SK-N-SH treated with all-trans-retinoic acid at 6 μM for 48 hours (cell line): ENCODE data around the gene TNFSF13B.

Source experiments
- ATAC-seq: fragments of 200-7000 bp; cut with Tn5 transposase; 3 replicates; pipeline ENCODE4 v1.9.1; 2020; ENCODE audit warnings: mild to moderate bottlenecking, moderate library complexity
- ARNTL ChIP-seq: fragments of 450-650 bp; formaldehyde crosslinking; IDR thresholded peaks from 2 replicates; pipeline ENCODE4 v1.5.0; 2020; ENCODE audit warnings: low read depth, mild to moderate bottlenecking, moderate library complexity, borderline replicate concordance
- BACH2 ChIP-seq: fragments of 250-450 bp; sonication (Bioruptor Pico); IDR thresholded peaks from 2 replicates; pipeline ENCODE4 v1.9.0; 2021; ENCODE audit warnings: mild to moderate bottlenecking, borderline replicate concordance
- CREB5 ChIP-seq: fragments of 250-450 bp; sonication (Bioruptor Pico); IDR thresholded peaks from 2 replicates; pipeline ENCODE4 v1.5.1; 2020; ENCODE audit warnings: low read depth, mild to moderate bottlenecking, moderate library complexity
- CSDC2 ChIP-seq: fragments of 250-450 bp; sonication (Bioruptor Pico); IDR thresholded peaks from 2 replicates; pipeline ENCODE4 v1.5.0; 2020; ENCODE audit warnings: mild to moderate bottlenecking, moderate library complexity
- CSRNP3 ChIP-seq: fragments of 250-450 bp; sonication (Bioruptor Pico); IDR thresholded peaks from 2 replicates; pipeline ENCODE4 v1.5.1; 2021; ENCODE audit warnings: mild to moderate bottlenecking, moderate library complexity
- ESRRG ChIP-seq: fragments of 250-450 bp; sonication (Bioruptor Pico); IDR thresholded peaks from 2 replicates; pipeline ENCODE4 v1.6.1; 2021; ENCODE audit warnings: mild to moderate bottlenecking
- GLIS3 ChIP-seq: fragments of 250-450 bp; sonication (Bioruptor Pico); IDR thresholded peaks from 2 replicates; pipeline ENCODE4 v1.5.0; 2020; ENCODE audit warnings: mild to moderate bottlenecking, moderate library complexity
- ISL1 ChIP-seq: fragments of 250-450 bp; sonication (Bioruptor Pico); IDR thresholded peaks from 2 replicates; pipeline ENCODE4 v2.1.2; 2022; ENCODE audit warnings: mild to moderate bottlenecking, moderate library complexity
- OSR1 ChIP-seq: fragments of 250-450 bp; sonication (Bioruptor Pico); IDR thresholded peaks from 2 replicates; pipeline ENCODE4 v1.8.0; 2022; ENCODE audit warnings: moderate library complexity, mild to moderate bottlenecking, inconsistent platforms
- PATZ1 ChIP-seq: fragments of 250-450 bp; sonication (Bioruptor Pico); IDR thresholded peaks from 2 replicates; pipeline ENCODE4 v1.8.0; 2020; ENCODE audit warnings: mild to moderate bottlenecking, moderate library complexity, borderline replicate concordance
- POU6F1 ChIP-seq: fragments of 250-450 bp; sonication (Bioruptor Pico); IDR thresholded peaks from 2 replicates; pipeline ENCODE4 v1.8.0; 2021; ENCODE audit warnings: low read depth, mild to moderate bottlenecking, moderate library complexity, borderline replicate concordance
- PPARA ChIP-seq: fragments of 250-450 bp; sonication (Bioruptor Pico); IDR thresholded peaks from 2 replicates; pipeline ENCODE4 v1.5.0; 2020; ENCODE audit warnings: mild to moderate bottlenecking, borderline replicate concordance
- RARB ChIP-seq: fragments of 250-450 bp; sonication (Bioruptor Pico); IDR thresholded peaks from 2 replicates; pipeline ENCODE4 v1.8.0; 2021; ENCODE audit warnings: mild to moderate bottlenecking, moderate library complexity
- SNAI2 ChIP-seq: fragments of 250-450 bp; sonication (Bioruptor Pico); IDR thresholded peaks from 2 replicates; pipeline ENCODE4 v1.5.0; 2020; ENCODE audit warnings: mild to moderate bottlenecking, moderate library complexity
- TCF4 ChIP-seq: fragments of 250-450 bp; sonication (Bioruptor Pico); IDR thresholded peaks from 2 replicates; pipeline ENCODE4 v1.8.0; 2021; ENCODE audit warnings: mild to moderate bottlenecking, moderate library complexity, borderline replicate concordance
- TOX ChIP-seq: fragments of 250-450 bp; sonication (Bioruptor Pico); IDR thresholded peaks from 2 replicates; pipeline ENCODE4 v1.8.0; 2021; ENCODE audit warnings: mild to moderate bottlenecking, moderate library complexity, borderline replicate concordance
- TSHZ2 ChIP-seq: fragments of 250-450 bp; sonication (Bioruptor Pico); IDR thresholded peaks from 2 replicates; pipeline ENCODE4 v1.5.0; 2020; ENCODE audit warnings: mild to moderate bottlenecking, moderate library complexity
- ZFP3 ChIP-seq: fragments of 250-450 bp; sonication (Bioruptor Pico); IDR thresholded peaks from 2 replicates; pipeline ENCODE4 v1.5.0; 2020; ENCODE audit warnings: mild to moderate bottlenecking, moderate library complexity
- ZFP30 ChIP-seq: fragments of 450-650 bp; formaldehyde crosslinking; IDR thresholded peaks from 2 replicates; pipeline ENCODE4 v1.5.0; 2022; ENCODE audit warnings: mild to moderate bottlenecking, moderate library complexity
- ZNF565 ChIP-seq: fragments of 450-650 bp; formaldehyde crosslinking; conservative IDR thresholded peaks from 2 replicates; pipeline ENCODE4 v1.5.0; 2020; ENCODE audit warnings: low read depth, mild to moderate bottlenecking, moderate library complexity
- ZNF70 ChIP-seq: fragments of 450-650 bp; formaldehyde crosslinking; IDR thresholded peaks from 2 replicates; pipeline ENCODE4 v1.5.0; 2020; ENCODE audit warnings: mild to moderate bottlenecking, moderate library complexity
- ZNF8 ChIP-seq: fragments of 450-650 bp; formaldehyde crosslinking; IDR thresholded peaks from 2 replicates; pipeline ENCODE4 v1.5.0; 2020; ENCODE audit warnings: mild to moderate bottlenecking, moderate library complexity

TNFSF13B gene

GRCh38 chr13:108225440-108225839 lies 44.1 kb upstream of the TNFSF13B start:
- ATAC-seq = no peak
- TF ChIP-seq ZFP30 (CRISPR knock-in tag) = no peak
- no peak for TF ChIP-seq TCF4 (CRISPR knock-in tag)
- no peak for TF ChIP-seq ARNTL (CRISPR knock-in tag)
- no peak for TF ChIP-seq TSHZ2 (CRISPR knock-in tag)
- no peak for TF ChIP-seq CSRNP3 (CRISPR knock-in tag)
- TF ChIP-seq CSDC2 (CRISPR knock-in tag) = no peak
- TF ChIP-seq ESRRG (CRISPR knock-in tag) = no peak
- TF ChIP-seq SNAI2 (CRISPR knock-in tag) = no peak
- TF ChIP-seq ISL1 (CRISPR knock-in tag) = no peak
- no peak for TF ChIP-seq ZNF70
- no peak for TF ChIP-seq CREB5
- TF ChIP-seq PATZ1 (CRISPR knock-in tag) = no peak
- TF ChIP-seq RARB (CRISPR knock-in tag) = no peak
- no peak for TF ChIP-seq GLIS3
- no peak for TF ChIP-seq ZNF565
- no peak for TF ChIP-seq OSR1 (CRISPR knock-in tag)
- no peak for TF ChIP-seq ZFP3
- no peak for TF ChIP-seq BACH2 (CRISPR knock-in tag)
- no peak for TF ChIP-seq POU6F1

- TF ChIP-seq ZNF565 (no peak), TCF4 (CRISPR knock-in tag) (peak; percentile 61; the same call in 1 of the 2 replicates)
- TF ChIP-seq, all 23 proteins: peak for 1
- ATAC-seq = peak; percentile 42; the same call in 2 of the 3 replicates
Observed at GRCh38 chr13:108226184-108226583, 43.3 kb upstream of the TNFSF13B start.

GRCh38 chr13:108227651-108228272 lies 41.8 kb upstream of the TNFSF13B start:
- peak; percentile 49; the same call in 2 of the 3 replicates for ATAC-seq
- TF ChIP-seq POU6F1 (no peak), ZNF8 (CRISPR knock-in tag) (no peak), PPARA (no peak), ZFP30 (CRISPR knock-in tag) (no peak), TSHZ2 (CRISPR knock-in tag) (no peak), PATZ1 (CRISPR knock-in tag) (no peak), TCF4 (CRISPR knock-in tag) (no peak), ZNF70 (no peak), OSR1 (CRISPR knock-in tag) (no peak), TOX (no peak)
